ENCODE data around the gene PLLP.
"Not testable (repeated sequence)": the region's sequence is repeated elsewhere in the genome, so short reads cannot be mapped to it uniquely, and the experiment has no call there.

PLLP gene

GRCh38 chr16:57271867-57272495 lies 12.5 kb downstream of the PLLP start:
- TF ChIP-seq ZNF274 (IDR thresholded peaks at IDR 0.05; ENCODE audit: low read depth, low read length): no peak
- H3K4me3 ChIP-seq (ENCODE audit: low read length): no peak overlapping the region

- no peak overlapping the region for H3K4me3 ChIP-seq (ENCODE audit: low read length)
- no peak for TF ChIP-seq ZNF274 (IDR thresholded peaks at IDR 0.05; ENCODE audit: low read depth, low read length)
Measured at GRCh38 chr16:57271063-57271345, 13.5 kb downstream of the PLLP start.

GRCh38 chr16:57270221-57271062 lies 14.0 kb downstream of the PLLP start:
- no peak for TF ChIP-seq ZNF274 (IDR thresholded peaks at IDR 0.05; ENCODE audit: low read depth, low read length)
- no peak overlapping the region for H3K4me3 ChIP-seq (ENCODE audit: low read length)

GRCh38 chr16:57268804-57269800 lies 15.4 kb downstream of the PLLP start:
- no peak for TF ChIP-seq ZNF274 (IDR thresholded peaks at IDR 0.05; ENCODE audit: low read depth, low read length)

GRCh38 chr16:57267343-57267742 lies 17.1 kb downstream of the PLLP start:
- H3K4me3 ChIP-seq (ENCODE audit: low read length): not testable (repeated sequence)

More at GRCh38 chr16:57268804-57269800, 15.4 kb downstream of the PLLP start:
- H3K4me3 ChIP-seq (ENCODE audit: low read length): no peak overlapping the region

- no peak for TF ChIP-seq ZNF274 (IDR thresholded peaks at IDR 0.05; ENCODE audit: low read depth, low read length)
Measured at GRCh38 chr16:57266531-57267260, 17.8 kb downstream of the PLLP start.

GRCh38 chr16:57265850-57266530 lies 18.5 kb downstream of the PLLP start:
- TF ChIP-seq ZNF274 (IDR thresholded peaks at IDR 0.05; ENCODE audit: low read depth, low read length): no peak
- no peak overlapping the region for H3K4me3 ChIP-seq (ENCODE audit: low read length)

More at GRCh38 chr16:57266531-57267260, 17.8 kb downstream of the PLLP start:
- H3K4me3 ChIP-seq (ENCODE audit: low read length): no peak overlapping the region

- H3K4me3 ChIP-seq (ENCODE audit: low read length): no peak overlapping the region
- TF ChIP-seq ZNF274 (IDR thresholded peaks at IDR 0.05; ENCODE audit: low read depth, low read length): no peak
Measured at GRCh38 chr16:57264950-57265371, 19.5 kb downstream of the PLLP start.

- H3K4me3 ChIP-seq (ENCODE audit: low read length): no peak overlapping the region
- TF ChIP-seq ZNF274 (IDR thresholded peaks at IDR 0.05; ENCODE audit: low read depth, low read length): no peak
Measured at GRCh38 chr16:57264381-57264780, 20.1 kb downstream of the PLLP start.

GRCh38 chr16:57263541-57264351 lies 20.7 kb downstream of the PLLP start:
- no peak overlapping the region for H3K4me3 ChIP-seq (ENCODE audit: low read length)
- no peak for TF ChIP-seq ZNF274 (IDR thresholded peaks at IDR 0.05; ENCODE audit: low read depth, low read length)

- H3K4me3 ChIP-seq (ENCODE audit: low read length): no peak overlapping the region
- no peak for TF ChIP-seq ZNF274 (IDR thresholded peaks at IDR 0.05; ENCODE audit: low read depth, low read length)
Measured at GRCh38 chr16:57262841-57263540, 21.5 kb downstream of the PLLP start.

- TF ChIP-seq ZNF274 (IDR thresholded peaks at IDR 0.05; ENCODE audit: low read depth, low read length): no peak
Measured at GRCh38 chr16:57261806-57262205, 22.7 kb downstream of the PLLP start.

More at GRCh38 chr16:57261806-57262205, 22.7 kb downstream of the PLLP start:
- H3K4me3 ChIP-seq (ENCODE audit: low read length): no peak overlapping the region

Measured in GM08714 (cell line).